NCI-H446 (cell line): ENCODE measurements around the gene MACF1.

ENCODE experiments used
- DNase-seq, 2 experiments: peaks; one replicate each; lab custom pipeline; 2025; lab: John Stamatoyannopoulos, UW

Gene MACF1

GRCh38 chr1:39261712-39262221, 57.3 kb downstream of the MACF1 start:
- DNase-seq, result no peak

DNA sequence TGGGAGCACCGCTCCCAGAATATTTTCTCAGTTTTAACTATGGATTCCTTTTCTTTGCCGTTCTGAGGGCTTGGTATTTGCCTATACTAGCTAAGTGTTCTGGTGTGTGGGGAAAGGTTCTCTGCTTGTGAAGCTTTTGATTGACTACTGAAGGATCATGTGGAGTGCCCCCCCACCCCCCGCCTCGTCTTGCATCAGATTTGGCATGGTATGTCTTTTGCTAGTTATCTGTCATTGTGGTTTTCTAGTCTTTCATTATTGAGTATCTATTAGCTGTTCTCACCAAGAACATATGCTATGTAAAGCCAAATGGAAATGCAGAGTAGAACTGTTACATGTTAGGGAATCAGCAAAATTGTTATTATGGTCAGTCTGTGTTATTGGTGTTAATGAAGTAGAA, 58.3 kb downstream of the MACF1 start:
- no peak for DNase-seq

DNA sequence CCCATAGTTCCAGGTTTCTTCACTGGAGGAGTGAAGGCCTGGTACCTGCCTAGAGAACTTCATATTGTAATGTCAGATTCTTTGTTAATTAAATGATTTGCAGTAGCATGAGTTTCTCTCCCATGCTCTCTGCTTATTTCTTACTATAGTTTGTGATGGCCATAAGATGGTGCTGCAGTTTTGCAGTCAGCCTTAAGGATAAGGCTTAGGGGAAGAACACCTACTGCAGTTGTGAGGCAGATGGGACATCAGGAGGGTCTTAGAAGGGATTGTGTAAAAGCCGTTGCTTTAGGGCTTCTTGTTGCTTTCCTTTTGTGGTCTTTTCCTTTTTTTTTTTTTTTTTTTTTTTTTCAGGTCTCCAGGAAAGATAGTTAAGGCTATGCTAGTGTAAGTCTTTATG, 61.8 kb downstream of the MACF1 start:
- peak in 1 of 2 experiments; percentile 14 for DNase-seq

DNA sequence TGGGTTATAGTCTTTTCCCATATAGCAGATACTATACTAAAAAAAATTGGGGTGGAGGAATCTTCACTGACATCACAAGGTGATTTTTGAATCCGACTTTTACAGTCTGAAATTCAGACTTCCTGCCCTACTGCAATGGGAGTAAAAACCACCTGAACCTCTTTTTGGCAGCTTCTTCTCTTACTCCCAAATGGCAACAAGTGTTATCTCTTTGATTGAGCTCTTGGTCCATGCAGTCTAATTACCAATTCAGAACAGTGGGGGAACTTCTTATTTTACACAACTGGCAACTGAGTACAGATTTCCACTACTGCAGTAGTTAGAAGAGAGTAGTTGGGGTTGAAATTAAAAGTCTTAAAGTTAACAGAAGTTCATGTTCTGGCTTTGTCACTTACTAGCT, 62.3 kb downstream of the MACF1 start:
- DNase-seq, result no peak

GRCh38 chr1:39268112-39268581, 63.7 kb downstream of the MACF1 start:
- DNase-seq, result peak in 1 of 2 experiments; percentile 11

DNA sequence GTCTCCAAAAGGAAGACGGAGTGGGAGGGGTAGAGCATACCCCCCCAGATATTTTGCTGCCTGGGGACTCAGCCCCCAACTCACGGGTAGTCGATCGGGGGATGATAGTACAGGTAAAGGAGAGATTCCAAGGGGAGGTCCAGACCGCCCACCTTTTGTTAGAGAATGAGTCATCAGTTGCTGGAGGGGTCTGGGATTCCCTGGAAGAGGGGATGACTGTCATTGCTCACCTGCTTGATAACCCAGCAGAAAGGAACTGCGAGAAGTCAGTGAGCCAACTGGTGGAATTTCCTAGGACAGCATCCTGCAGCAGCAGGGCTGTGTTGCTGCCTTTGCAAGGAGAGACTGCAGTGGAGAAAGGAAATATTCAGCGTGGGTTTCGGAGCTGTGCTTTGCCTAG, 64.4 kb downstream of the MACF1 start:
- no peak for DNase-seq

DNA sequence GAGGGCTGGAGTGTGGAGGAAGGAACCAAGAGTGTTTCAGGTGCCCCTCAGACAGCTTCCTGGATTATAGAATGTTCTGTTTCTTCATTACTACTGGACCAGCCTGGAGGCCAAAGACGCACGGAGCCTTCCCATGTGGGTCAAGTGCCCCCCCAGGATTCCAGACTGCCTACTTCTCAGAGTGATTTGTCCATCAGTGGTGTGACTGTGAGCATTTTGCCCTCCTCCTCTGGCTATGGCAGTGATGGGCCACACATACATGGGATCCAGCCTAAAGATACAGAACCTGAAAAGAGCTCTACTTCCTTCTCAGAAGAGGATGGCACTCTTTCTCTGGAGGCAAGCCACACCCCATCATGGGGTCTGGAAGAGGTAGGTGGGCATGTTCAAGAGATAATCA, 64.9 kb downstream of the MACF1 start:
- no peak for DNase-seq

DNA sequence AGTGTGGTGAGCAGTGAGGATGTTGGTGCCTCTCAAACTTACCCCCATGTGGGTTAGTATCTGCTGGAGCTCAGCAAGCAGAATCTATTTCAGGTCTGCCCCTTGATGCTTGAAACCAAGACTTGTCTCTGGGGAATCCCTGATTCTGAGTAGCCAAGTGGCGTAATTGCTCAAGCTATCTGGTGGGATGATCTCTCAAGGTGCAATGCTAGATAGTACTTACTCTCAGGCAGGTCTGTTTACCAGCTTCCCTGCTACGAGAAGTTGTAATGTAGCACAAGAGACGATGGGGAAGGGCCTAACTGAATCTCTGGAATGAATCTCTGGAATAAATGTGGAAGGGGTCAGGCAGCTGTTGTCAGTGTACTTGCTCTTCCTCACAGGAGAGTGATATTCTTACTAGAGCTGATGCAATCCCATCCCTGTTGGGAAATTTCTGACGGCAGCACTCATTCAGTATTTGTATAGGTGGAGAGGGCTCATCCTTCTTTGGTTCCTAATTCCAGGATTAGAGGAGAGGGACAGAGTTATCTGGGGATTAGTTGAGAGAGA, 65.4 kb downstream of the MACF1 start:
- DNase-seq, result no peak

DNA sequence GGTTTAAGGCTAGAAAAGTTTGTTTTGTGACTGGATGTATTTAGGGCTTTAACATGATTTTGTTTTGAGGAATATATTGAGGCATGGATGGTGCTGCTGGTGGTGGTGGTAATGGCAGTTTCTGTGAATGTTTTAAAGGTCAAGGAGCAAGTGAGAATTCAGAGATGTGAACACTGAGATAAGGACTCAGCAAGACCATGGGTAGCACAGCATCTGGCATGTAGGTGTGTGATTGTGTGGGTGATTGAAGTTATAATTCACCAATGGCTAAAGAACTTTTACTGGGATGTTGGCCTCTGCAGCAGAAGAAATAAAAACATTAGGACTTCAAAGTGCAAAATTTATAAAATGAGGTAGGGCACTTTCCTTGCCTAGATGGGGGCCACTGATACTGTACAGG, 65.9 kb downstream of the MACF1 start:
- no peak for DNase-seq

DNA sequence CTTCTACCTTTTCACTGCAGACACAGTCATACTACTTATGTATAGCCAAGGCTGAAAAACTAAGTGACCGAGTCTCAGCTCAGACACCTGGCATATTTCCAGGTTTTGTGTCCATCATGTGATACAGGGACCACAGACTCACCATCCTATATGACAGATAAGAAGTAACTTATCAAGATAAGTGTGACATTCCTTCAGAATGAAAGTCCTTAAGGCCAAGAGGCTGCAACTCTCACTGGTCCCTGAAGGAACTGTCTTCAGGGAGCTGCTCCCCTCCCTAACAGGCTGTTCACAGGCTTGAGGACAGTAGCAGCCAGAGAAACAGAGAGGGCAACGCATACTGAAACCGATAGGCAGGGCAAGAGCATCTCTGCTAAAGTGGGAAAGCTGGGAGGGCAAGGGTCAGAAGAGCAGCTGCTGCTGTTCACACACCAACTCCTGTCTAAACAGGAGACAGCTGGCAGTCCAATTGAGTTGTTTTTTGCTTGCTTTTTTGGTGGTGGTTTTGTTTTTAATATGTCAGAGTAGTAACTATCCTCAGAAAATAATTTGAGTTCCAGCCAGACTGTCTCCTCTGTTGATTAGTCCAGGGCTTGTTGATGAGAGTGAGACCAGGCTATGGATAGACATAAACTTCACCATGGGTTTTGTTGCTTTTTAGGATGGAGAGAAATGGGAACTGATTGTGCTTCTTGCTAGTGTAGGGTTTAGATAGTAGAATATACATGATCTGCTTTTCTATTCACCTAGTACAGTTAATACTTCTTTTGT, 67.7 kb downstream of the MACF1 start:
- peak in 1 of 2 experiments; percentile 43 for DNase-seq

GRCh38 chr1:39272798-39273469, 68.4 kb downstream of the MACF1 start:
- no peak for DNase-seq

DNA sequence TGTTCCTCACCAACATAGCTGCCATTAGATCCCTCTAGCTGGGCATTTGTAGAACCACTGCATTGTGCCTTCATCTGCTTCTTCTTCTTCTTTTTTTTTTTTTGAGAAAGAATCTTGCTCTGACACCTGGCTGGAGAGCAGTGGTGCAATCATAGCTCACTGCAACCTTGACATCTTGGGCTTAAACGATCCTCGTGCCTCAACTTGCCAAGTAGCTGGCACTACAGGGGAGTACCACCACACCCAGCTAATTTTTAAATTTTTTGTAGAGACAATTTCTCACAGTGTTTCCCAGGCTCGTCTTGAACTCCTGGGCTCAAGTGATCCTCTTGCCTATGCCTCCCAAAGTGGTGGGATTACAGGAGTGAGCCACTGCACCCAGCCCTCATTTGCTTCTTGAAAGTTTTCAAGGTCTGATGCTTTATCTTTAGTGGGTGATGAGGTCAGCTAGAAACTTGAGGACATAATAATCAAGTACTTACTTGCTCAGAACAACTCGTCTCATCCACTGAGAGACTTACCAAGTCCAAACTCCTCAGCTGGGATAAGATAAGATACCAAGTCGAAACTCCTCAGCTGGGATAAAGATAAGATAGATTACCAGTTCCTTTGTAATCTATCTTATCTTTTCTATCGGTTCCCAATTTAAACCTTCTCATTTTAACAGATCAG, 71.5 kb downstream of the MACF1 start:
- no peak for DNase-seq

- DNase-seq, result no peak
Measured at GRCh38 chr1:39277879-39278278, 73.4 kb downstream of the MACF1 start.

- DNase-seq, result no peak
Measured at GRCh38 chr1:39282537-39283216, 78.2 kb downstream of the MACF1 start.

- no peak for DNase-seq
Measured at GRCh38 chr1:39283858-39284257, 79.4 kb downstream of the MACF1 start.

DNA sequence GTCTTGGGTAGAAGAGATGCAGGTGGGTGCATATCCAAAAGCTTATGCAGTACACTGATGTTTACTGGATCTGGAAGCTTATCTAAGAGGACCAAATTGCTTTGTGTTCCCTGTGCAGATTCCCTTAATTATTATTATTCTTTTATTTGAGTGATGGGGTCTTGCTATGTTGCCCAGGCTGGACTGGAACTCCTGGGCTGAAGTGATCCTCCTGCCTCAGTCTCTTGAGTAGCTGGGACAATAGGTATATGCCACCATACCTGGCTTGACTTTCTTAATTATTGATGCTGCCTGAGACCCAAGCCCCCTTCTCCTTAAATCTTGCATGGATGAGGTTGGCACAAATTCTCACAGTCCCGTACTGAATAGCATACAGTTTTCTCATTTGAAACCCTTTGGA, 83.0 kb downstream of the MACF1 start:
- DNase-seq, result no peak

DNA sequence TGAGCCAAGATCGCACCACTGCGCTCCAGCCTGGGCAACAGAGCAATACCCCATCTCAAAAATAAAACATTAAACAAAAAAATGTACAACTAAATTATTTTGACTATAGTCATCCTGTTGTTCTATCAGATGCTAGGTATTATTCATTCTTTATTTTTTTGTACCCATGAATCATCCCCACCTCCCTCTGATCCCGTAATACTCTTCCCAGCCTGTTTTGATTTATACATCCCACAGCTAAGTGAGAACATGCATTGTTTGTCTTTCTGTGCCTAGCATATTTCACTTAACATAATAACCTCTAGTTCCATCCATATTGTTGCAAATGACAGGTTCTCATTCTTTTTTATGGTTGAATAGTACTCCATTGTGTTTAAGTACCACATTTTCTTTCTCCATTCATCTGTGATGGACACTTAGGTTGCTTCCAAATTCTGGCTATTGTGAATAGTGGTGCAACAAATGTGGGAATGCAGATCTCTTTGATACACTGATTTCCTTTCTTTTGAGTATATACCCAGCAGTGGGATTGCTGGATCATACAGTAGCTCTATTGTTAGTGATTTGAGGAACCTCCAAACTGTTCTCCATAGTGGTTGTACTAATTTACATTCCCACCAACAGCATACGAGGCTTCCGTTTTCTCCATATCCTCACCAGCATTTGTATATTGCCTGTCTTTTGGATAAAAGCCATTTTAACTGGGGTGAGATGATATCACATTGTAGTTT, 84.4 kb downstream of the MACF1 start:
- no peak for DNase-seq

GRCh38 chr1:39292401-39292800, 87.9 kb downstream of the MACF1 start:
- DNase-seq, result no peak

- no peak for DNase-seq
Measured at GRCh38 chr1:39293375-39294070, 89.0 kb downstream of the MACF1 start.

DNA sequence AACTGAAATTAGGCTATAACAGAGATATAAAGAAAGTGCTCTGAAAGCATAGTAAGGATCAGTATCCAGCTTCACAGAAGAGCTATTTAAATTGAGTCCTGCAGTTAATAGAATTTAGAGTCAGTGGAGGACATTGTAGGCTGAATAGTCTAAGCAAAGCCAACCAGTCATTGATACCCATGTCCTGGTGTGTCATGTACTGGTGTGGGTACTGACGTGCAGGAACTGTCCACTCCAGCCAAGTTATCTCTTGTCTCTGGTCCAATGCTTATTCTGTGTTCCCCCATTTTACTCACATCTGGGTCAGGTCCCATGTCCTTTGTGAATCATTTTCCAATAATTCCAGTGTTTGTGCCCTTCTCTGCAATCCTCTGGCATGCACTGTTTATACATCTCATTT, 90.0 kb downstream of the MACF1 start:
- no peak for DNase-seq

DNA sequence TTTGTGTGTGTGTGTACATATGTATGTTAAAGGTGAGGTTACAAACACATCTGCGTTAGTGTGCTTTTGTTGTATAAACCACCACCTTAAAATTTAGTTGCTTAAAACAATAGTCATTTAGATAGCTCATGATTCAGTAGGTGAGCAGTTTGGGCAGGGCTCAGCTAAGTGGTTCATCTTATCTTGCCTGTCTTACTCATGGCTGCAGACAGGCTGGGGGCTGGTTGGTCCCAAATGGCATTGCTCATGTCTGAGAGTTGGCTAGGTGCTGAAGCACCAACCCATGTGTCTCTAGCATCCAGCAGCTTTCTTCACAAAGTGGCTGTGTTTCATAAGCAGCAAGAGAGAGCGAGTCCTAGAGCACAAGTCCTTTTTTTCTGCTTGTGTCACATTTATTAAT, 91.4 kb downstream of the MACF1 start:
- no peak for DNase-seq
